ENCODE data around the gene TAPT1.
"Not testable (repeated sequence)": the region's sequence is repeated elsewhere in the genome, so short reads cannot be mapped to it uniquely, and the experiment has no call there.

TAPT1 gene

GRCh38 chr4:16225863-16226815 is at the start of gene TAPT1:
TAPT1 (minus strand) TSS chr4:16226471; CDS start chr4:16226457, 14 bp downstream.
- peak; percentile 84 for DNase-seq

DNA sequence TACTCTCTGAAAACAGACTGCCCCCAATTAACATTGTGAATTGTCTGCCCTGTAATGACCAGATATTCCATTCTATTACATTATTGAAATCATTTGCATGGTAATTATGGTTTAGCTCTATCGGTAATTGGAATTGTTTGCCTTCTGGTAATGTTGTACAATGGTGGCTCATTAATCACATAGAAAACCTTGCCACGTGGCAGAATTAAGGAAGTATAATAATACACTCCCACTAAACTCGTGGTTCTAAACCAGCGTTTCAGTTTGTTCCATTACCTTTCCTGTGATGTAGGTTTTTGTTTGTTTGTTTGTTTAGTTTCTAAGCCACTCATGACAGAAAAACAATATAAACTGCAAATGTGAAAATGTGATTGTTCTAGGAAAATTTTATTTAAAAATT is 45.1 kb upstream of the TAPT1 start:
- no peak for DNase-seq

DNA sequence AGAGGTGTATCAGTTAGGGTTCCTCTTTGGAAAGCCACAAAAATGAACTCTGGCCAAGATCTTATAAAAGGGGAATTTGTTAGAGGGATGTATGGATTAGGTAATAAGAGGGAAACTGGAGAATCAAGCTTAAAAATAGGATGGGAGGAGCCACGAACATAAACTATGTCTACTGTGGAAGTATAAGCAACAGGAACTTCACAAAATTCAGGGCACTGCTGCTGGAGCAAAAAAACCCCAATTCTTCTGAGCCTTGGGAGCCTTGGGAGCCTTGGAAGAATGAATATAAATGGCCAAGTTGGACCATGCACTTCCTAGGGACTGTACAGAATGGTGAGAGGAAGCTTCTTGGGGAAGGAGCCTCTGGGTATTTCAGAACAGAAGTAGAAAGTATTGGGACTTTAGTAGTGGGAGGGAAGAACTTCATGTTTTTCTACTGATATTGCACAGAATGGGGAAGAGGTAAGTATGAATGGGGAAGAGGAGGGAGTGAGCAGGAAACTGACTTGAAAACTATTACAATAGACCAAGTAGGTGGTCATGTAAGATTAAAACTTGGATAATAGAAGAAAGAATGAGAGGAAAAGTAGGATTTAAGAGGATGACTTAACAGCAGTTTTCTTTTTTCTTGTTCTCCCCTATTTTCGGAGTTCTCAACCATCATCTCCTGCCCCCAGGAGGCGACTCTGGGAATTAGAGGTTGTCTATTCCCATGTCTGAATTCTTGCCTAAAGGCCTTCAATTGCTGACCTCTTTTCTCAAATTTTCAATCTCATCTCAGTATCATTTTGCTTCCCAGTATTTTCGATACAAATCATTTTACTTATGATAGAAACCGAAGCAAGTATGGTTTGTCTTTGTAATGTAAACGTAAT is 44.4 kb upstream of the TAPT1 start:
- no peak for DNase-seq

- not testable (repeated sequence) for DNase-seq
Measured at GRCh38 chr4:16269742-16270453, 43.6 kb upstream of the TAPT1 start.

- no peak for DNase-seq
Measured at GRCh38 chr4:16269240-16269639, 43.0 kb upstream of the TAPT1 start.

DNA sequence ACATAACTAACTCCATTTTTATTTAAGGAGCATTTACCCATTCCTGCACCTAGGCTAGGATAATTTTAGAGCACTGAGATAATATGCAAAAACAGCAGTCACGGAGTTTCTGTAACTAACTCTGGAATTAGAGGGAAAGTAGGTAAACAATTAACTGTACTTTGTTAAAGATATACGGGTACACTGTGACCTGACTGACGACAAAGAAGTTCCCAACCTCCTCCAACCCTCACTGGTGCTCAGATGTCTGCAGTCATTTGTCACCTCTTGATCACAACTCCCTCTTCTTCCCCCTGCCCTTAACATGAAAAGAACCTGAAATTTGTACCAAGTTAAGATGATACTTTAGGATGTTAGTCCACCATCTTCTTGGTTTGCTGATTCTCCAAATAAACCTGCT is 42.0 kb upstream of the TAPT1 start:
- no peak for DNase-seq

DNA sequence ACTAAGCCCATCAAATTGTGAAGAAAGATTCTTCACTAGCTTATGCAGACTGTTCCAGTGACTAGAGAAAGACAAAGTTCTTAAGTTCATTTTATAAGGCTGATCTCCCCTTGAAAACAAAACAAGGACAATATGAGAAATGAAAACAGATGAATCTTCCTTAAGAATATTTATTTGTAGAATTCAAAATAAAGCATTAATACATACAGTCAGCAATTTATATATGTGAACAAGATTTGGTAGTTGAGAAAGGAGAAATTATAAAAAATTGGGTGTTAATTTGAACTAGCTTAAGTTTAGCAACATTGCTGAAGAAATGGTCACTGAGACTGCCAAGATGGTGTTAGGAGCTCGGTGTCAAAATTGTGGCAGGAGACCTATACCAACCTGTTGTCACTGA is 41.4 kb upstream of the TAPT1 start:
- DNase-seq = no peak

GRCh38 chr4:16265820-16266219 is 39.5 kb upstream of the TAPT1 start:
- DNase-seq = no peak

- DNase-seq = no peak
Measured at GRCh38 chr4:16264798-16265197, 38.5 kb upstream of the TAPT1 start.

DNA sequence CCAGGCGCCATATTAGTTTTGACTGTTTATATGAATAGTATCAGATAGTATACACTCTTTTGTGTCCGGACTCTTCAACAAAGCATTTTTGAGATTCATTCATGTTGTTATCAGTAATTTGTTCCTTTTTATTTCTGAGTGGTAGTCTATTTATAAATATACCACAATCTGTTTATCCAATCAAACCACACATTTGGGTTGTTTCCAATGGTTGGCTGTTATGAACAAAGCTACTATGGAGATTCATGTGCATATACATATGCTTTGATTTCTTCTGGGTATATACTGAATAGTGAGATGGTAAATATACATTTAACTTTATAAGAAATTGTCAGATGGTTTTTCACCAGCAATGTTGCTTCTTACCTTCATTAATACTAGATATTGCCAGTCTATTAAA is 36.8 kb upstream of the TAPT1 start:
- no peak for DNase-seq

GRCh38 chr4:16262188-16262587 is 35.9 kb upstream of the TAPT1 start:
- DNase-seq = no peak

GRCh38 chr4:16261313-16261878 is 35.1 kb upstream of the TAPT1 start:
- DNase-seq = no peak

DNA sequence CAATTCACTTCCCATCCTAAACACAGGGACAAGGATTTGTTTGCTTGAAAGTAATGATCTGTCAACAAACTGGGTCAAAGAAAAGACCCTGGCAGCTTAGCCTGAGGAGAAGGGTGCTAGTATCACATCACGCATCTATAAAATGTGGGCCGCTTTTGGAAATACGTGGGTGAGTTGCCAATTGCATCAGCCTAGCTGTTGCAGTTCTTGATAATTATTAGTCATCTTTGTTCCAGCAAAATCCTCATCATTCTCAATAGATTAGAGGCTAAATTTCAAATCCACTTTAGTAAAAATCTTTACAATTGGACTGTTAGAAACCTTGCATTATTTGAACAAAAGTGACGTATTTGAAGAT is 33.6 kb upstream of the TAPT1 start:
- peak; percentile 58 for DNase-seq

DNA sequence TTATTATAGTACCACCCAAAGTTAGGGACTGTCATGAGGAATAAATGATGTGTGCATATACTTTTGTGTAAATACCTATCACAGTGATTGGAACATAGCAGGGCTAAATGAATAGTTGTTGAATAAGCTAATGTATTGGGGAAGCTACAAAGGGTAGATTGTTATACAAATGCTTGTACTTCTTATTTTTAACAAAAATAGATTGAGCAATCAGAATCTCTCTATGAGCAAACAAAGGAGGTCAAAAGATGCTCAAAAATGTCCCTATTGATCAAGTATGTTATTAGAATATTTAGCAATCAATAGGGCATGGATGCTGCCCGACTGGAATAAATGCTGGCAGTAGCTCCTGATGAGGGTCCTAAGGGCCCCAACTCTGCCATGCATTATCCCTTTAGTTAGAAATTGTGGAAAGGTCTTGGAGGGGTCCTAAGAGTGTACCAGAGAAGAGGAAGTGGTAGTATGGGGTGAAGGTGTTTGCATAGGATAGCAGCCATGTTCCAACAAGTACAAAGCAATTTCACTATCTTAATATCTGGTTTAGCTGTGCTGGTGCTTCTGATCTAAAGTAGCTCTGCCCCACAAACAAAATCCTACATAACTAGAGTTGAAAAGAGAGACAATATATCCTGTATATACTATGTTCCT is 33.1 kb upstream of the TAPT1 start:
- no peak for DNase-seq

DNA sequence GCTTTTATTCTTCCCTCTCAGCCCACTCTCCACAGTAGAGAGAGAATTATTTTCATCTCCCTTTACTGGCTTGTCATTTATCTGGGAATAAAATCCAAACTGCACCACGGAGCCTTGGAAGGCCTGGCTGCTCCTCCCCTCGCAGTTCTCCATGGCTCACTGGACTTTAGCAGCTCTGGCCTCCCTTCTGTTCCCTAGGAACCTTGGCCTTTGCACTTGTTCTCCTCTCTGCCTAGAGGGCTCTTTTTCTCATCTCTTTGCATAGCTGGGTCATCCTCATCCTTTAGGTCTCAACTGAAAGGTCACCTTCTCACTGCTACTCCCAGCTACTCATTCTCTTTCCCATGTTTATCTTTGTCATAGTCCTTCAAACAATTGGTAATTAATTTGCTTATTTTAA is 31.3 kb upstream of the TAPT1 start:
- no peak for DNase-seq

- DNase-seq = no peak
Measured at GRCh38 chr4:16256343-16256742, 30.1 kb upstream of the TAPT1 start.

DNA sequence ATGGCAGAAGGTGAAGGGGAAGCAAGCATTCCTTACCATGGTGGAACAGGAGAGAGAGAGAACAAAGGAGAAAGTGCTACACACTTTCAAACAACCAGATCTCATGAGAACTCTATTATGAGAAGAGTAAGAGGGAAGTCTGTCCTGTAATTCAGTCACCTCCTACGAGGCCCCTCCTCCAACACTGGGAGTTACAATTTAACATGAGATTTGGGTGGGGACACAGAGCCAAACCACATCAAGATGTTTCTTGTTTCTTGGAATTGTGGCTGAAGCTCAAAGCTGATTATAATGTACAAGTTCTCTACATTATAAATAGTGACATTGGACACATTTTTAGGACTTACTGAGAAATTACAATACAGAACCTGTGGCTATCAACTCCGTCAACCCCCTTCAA is 29.5 kb upstream of the TAPT1 start:
- DNase-seq = no peak

DNA sequence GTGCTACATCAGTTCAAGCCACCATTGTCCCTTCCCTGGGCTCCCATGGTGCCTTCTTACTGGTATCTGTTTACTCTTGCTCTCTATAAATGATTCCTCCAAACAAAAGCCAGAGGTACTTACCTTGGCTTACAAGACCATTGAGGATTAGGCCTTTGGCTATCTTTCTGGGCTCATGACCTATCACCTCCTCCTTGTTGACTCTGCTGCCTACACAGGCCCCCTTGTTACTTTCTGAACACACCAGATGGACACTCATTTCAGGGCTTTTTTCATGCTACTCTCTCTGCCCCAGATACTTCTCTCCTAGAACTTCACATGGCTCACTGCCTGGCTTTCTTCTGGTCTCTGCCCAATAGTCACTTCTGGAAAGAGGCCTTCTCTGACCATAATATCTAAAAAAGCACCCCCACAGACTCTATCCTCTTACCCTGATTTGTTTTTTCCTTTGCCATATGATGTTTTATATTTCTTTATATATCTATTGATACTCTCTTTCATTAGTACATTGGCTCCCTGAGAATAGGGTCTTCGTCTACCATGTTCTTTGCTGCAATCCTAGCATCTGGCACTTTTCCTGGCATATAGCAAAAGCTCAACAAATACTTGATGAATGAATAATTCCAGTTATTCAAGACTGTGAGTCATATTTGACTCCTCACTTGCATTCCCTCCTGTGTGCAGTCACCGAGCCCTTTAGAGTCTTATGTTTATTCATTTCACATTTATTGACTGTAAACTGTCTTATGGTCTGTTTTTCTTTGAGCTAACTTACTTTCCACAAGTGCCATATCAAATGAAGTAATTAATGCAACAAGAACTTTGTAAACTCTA is 27.1 kb upstream of the TAPT1 start:
- no peak for DNase-seq

DNA sequence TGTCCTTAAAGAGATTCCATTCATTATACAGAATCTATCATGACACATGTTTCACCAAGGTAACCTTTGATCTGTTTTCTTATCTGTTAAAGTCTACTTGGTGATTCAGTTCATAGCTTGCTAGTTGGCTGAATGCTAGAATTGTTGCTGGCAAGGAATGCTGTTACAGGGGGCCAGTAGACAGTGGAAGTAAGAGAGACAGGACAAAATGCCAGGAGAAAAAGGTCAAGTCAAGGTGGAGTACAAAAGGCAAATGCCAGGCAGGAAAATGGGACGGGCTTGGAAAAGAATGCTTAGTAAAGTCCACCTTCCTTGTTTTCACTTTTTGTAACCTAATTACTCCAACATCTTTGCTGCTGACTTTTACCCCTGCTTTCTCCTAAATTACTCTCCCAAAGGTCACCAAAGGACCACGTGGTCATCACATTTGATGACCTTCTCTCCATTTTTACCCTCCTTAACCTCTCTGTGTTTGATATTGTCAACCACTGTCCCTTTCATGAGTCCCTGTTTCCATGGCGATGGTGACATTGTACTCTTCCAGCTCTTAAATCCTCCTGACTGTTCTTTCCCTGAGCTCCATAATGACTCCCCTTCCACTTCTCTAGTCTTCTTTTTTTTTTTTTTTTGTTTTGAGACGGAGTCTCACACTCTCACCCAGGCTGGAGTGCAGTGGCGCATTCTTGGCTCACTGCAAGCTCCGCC is 24.5 kb upstream of the TAPT1 start:
- DNase-seq = no peak

DNA sequence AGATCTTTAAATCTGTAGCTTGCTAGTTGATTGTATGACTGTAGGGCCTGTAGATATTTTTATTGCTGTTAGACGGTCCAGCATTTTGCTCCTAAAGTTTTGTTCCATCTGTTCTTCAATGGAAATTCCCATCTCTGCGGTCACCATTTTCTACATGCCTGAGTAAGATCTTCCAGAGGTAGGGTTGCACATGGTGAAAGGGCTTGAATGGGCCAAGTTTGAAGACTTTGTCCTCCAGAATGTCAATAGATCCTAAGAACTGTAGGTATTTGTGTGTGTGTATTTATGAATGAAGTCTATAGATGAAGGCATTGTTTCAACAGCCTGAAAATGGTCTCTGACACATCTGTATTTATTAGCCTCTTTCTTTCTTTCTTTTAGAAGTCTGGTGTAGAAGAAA is 22.3 kb upstream of the TAPT1 start:
- DNase-seq = no peak

DNA sequence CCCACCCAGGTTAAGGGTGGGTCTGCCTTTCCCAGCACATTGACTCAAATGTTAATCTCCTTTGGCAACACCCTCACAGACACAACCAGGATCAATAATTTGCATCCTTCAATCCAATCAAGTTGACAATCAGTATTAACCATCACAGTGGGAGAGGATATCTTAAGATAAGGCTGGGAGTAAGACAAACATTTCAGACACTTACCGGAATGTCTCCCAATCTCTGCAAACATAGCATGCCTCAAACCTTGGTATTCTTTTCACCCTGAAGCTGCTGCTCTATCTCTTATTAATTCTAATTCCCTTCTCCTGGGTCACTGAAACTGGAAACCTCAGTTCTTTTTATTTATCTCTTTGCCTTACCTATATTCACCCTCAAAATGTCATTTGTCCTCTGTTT is 19.0 kb upstream of the TAPT1 start:
- no peak for DNase-seq

All from activated CD4-positive, alpha-beta T cell treated with anti-CD3 and anti-CD28 coated beads for 48 hours (primary cell).